Neural cell (in vitro differentiated cells): Measurements from ENCODE around the gene WDR4. TPM values are rescaled to one million over a fixed set of nuclear protein-coding genes. Genes with fewer than 3 reads are reported as not detected.

Experiments used
- H2AFZ ChIP-seq: fragments of 200-600, 300-800 bp; sonication (generic), shearing (Covaris generic); 2 replicates; pipeline ENCODE4 v1.6.0; 2014; ENCODE audit warnings: low read depth, mild to moderate bottlenecking, antibody characterized with exemption, low read length, moderate library complexity
- H3F3A ChIP-seq: fragments of 200-600 bp; shearing (Covaris generic); 2 replicates; pipeline ENCODE4 v1.6.1; 2016; ENCODE audit warnings: mild to moderate bottlenecking, moderate library complexity, mixed read lengths, antibody characterized with exemption, low read length; ENCODE audit not compliant: insufficient read depth, poor library complexity, severe bottlenecking
- H3K27ac ChIP-seq: fragments of 200-600, 300-800 bp; sonication (generic), shearing (Covaris generic); 2 replicates; pipeline ENCODE4 v1.5.1; 2014; ENCODE audit warnings: mild to moderate bottlenecking, low read length, moderate library complexity
- H3K27me3 ChIP-seq: fragments of 300-800, 200-600 bp; sonication (generic), shearing (Covaris generic); 2 replicates; pipeline ENCODE4 v1.6.0; 2014; ENCODE audit warnings: mild to moderate bottlenecking, low read depth, low read length, moderate library complexity; ENCODE audit not compliant: insufficient read depth
- H3K36me3 ChIP-seq: fragments of 300-800, 200-600 bp; sonication (generic), shearing (Covaris generic); 2 replicates; pipeline ENCODE4 v1.5.1; 2014; ENCODE audit warnings: mild to moderate bottlenecking, antibody characterized with exemption, low read length, moderate library complexity; ENCODE audit not compliant: insufficient read depth
- H3K4me2 ChIP-seq: fragments of 300-800, 200-600 bp; sonication (generic), shearing (Covaris generic); 2 replicates; pipeline ENCODE4 v1.6.0; 2014; ENCODE audit warnings: mild to moderate bottlenecking, low read length
- H3K4me3 ChIP-seq: fragments of 300-800, 200-600 bp; sonication (generic), shearing (Covaris generic); 2 replicates; pipeline ENCODE4 v1.5.1; 2014; ENCODE audit warnings: mild to moderate bottlenecking, low read length, moderate library complexity
- H3K79me2 ChIP-seq: fragments of 200-600 bp; shearing (Covaris generic); replicated peaks from 2 replicates; pipeline ENCODE4 v1.6.0; 2014; ENCODE audit warnings: mild to moderate bottlenecking, low read length, moderate library complexity; ENCODE audit not compliant: insufficient read depth
- H3K9ac ChIP-seq: fragments of 300-800, 200-600 bp; sonication (generic), shearing (Covaris generic); 2 replicates; pipeline ENCODE4 v1.6.1; 2016; ENCODE audit warnings: mild to moderate bottlenecking, low read length, mixed read lengths
- H3K9me2 ChIP-seq: fragments of 200-600 bp; shearing (Covaris generic); 2 replicates; pipeline ENCODE4 v1.6.1; 2016; ENCODE audit warnings: mild to moderate bottlenecking, low read length, mixed read lengths; ENCODE audit not compliant: insufficient read depth
- H3K9me3 ChIP-seq: fragments of 200-600, 300-800 bp; sonication (generic), shearing (Covaris generic); 2 replicates; pipeline ENCODE4 v1.6.1; 2016; ENCODE audit warnings: mild to moderate bottlenecking, mixed run types, low read length, moderate library complexity, mixed read lengths
- H4K20me1 ChIP-seq: fragments of 200-600 bp; shearing (Covaris generic); 2 replicates; pipeline ENCODE4 v1.6.1; 2016; ENCODE audit warnings: mild to moderate bottlenecking, mixed run types; ENCODE audit not compliant: insufficient read depth
- CTCF ChIP-seq: fragments of 450-650 bp; IDR thresholded peaks from 2 replicates; pipeline ENCODE4 v1.5.1; 2014; ENCODE audit warnings: antibody characterized with exemption, mild to moderate bottlenecking, moderate library complexity; ENCODE audit not compliant: poor library complexity, severe bottlenecking
- EP300 ChIP-seq: fragments of 450-650 bp; conservative IDR thresholded peaks from 2 replicates; pipeline ENCODE4 v1.6.1; 2014; ENCODE audit warnings: antibody characterized with exemption, mild to moderate bottlenecking, moderate library complexity; ENCODE audit not compliant: poor library complexity, severe bottlenecking
- EZH2 ChIP-seq: fragments of 200-600, 300-800 bp; shearing (Covaris generic), sonication (generic); IDR thresholded peaks from 2 replicates; pipeline ENCODE4 v1.6.1; 2014; ENCODE audit warnings: antibody characterized with exemption, low read length, borderline replicate concordance, mild to moderate bottlenecking; ENCODE audit not compliant: insufficient read depth, poor library complexity, severe bottlenecking
- MXI1 ChIP-seq: fragments of 450-650 bp; conservative IDR thresholded peaks from 2 replicates; pipeline ENCODE4 v1.6.1; 2014; ENCODE audit warnings: antibody characterized with exemption, mild to moderate bottlenecking; ENCODE audit not compliant: poor library complexity, severe bottlenecking
- POLR2AphosphoS5 ChIP-seq: IDR thresholded peaks from 2 replicates; pipeline ENCODE4 v1.6.1; 2012
- RAD21 ChIP-seq: fragments of 450-650 bp; conservative IDR thresholded peaks from 2 replicates; pipeline ENCODE4 v1.6.1; 2014; ENCODE audit warnings: antibody characterized with exemption, mild to moderate bottlenecking, moderate library complexity
- REST ChIP-seq: IDR thresholded peaks from 2 replicates; pipeline ENCODE4 v1.6.1; 2012; ENCODE audit warnings: borderline replicate concordance
- SMC3 ChIP-seq: fragments of 450-650 bp; conservative IDR thresholded peaks from 2 replicates; pipeline ENCODE4 v1.6.1; 2014; ENCODE audit warnings: antibody characterized with exemption, mild to moderate bottlenecking, moderate library complexity; ENCODE audit not compliant: poor library complexity
- TAF1 ChIP-seq: IDR thresholded peaks from 2 replicates; pipeline ENCODE4 v1.6.1; 2012; ENCODE audit warnings: low read depth
- polyA plus RNA-seq: library from polyadenylated mRNA; depleted of rRNA; stranded (reverse); fragments of >200 nt; gene quantifications from 2 replicates; pipeline ENCODE4 v1.2.3, GENCODE V29; 2014

WDR4 gene
- polyA plus RNA-seq, 1 donor from 2014 or later: 9.2 TPM

- H4K20me1 ChIP-seq: no peaks in the 10 kb centered on the region
- H2AFZ ChIP-seq: no peak overlapping the region
- no peak overlapping the region for H3K4me2 ChIP-seq
- H3K9me2 ChIP-seq: no peaks in the 10 kb centered on the region
- no peak overlapping the region for H3K4me3 ChIP-seq
- H3K27ac ChIP-seq: no peak overlapping the region
- H3K27me3 ChIP-seq: no peaks in the 10 kb centered on the region
- no peaks in the 10 kb centered on the region for H3F3A ChIP-seq
- H3K36me3 ChIP-seq: no peaks in the 10 kb centered on the region
- no peaks in the 10 kb centered on the region for H3K9me3 ChIP-seq
- no peak for TF ChIP-seq RAD21
- no peak for TF ChIP-seq MXI1
- TF ChIP-seq REST: no peak
- TF ChIP-seq POLR2AphosphoS5: no peak
- no peak for TF ChIP-seq EP300
- TF ChIP-seq CTCF: no peak
- TF ChIP-seq SMC3: no peak
- TF ChIP-seq TAF1: no peak
- no peak for TF ChIP-seq EZH2
- H3K9ac ChIP-seq: no peak overlapping the region
- H3K79me2 ChIP-seq: no peaks in the 10 kb centered on the region
These were observed 17.4 kb downstream of the WDR4 start for GRCh38 chr21:42861848-42862400.

- no peak for TF ChIP-seq REST
- no peak for TF ChIP-seq RAD21
- TF ChIP-seq EP300: no peak
- TF ChIP-seq CTCF: no peak
- TF ChIP-seq TAF1: no peak
- no peak for TF ChIP-seq EZH2
- no peak for TF ChIP-seq MXI1
- no peak for TF ChIP-seq POLR2AphosphoS5
- TF ChIP-seq SMC3: no peak
- no peak overlapping the region for H2AFZ ChIP-seq
- no peaks in the 10 kb centered on the region for H3K27me3 ChIP-seq
- no peak overlapping the region for H3K27ac ChIP-seq
- H3F3A ChIP-seq: no peaks in the 10 kb centered on the region
- H4K20me1 ChIP-seq: no peaks in the 10 kb centered on the region
- no peak overlapping the region for H3K9ac ChIP-seq
- no peak overlapping the region for H3K4me3 ChIP-seq
- no peaks in the 10 kb centered on the region for H3K9me3 ChIP-seq
- no peak overlapping the region for H3K4me2 ChIP-seq
- H3K79me2 ChIP-seq: no peaks in the 10 kb centered on the region
- H3K36me3 ChIP-seq: no peaks in the 10 kb centered on the region
- no peaks in the 10 kb centered on the region for H3K9me2 ChIP-seq
These were observed 18.0 kb downstream of the WDR4 start for GRCh38 chr21:42861311-42861847.
